IPS-20b (cell line): Measurements from ENCODE around the gene DRP2.
"Not testable (repeated sequence)": the region's sequence is repeated elsewhere in the genome, so short reads cannot be mapped to it uniquely, and the experiment has no call there.

Experiments
- H3K27ac ChIP-seq: one replicate; pipeline ENCODE4 v1.5.1; 2013; ENCODE audit warnings: low read length
- H3K27me3 ChIP-seq: 2 replicates; pipeline ENCODE4 v1.6.1; 2013; ENCODE audit warnings: mild to moderate bottlenecking, low read length, inconsistent platforms; ENCODE audit not compliant: insufficient read depth
- H3K36me3 ChIP-seq: 2 replicates; pipeline ENCODE4 v1.6.1; 2013; ENCODE audit warnings: low read depth, mild to moderate bottlenecking, inconsistent platforms, low read length, moderate library complexity; ENCODE audit not compliant: insufficient read depth
- H3K4me1 ChIP-seq: 2 replicates; pipeline ENCODE4 v1.6.1; 2013; ENCODE audit warnings: mild to moderate bottlenecking, control low read depth, inconsistent platforms, low read length, moderate library complexity; ENCODE audit not compliant: insufficient read depth
- H3K4me3 ChIP-seq: 2 replicates; pipeline ENCODE4 v1.5.1; 2013; ENCODE audit warnings: mild to moderate bottlenecking, low read length, inconsistent platforms
- H3K9ac ChIP-seq: 2 replicates; pipeline ENCODE4 v1.6.1; 2013; ENCODE audit warnings: low read depth, mild to moderate bottlenecking, inconsistent platforms, low read length, moderate library complexity
- H3K9me3 ChIP-seq: 2 replicates; pipeline ENCODE4 v1.6.1; 2013; ENCODE audit warnings: mild to moderate bottlenecking, low read depth, low read length, inconsistent platforms; ENCODE audit not compliant: insufficient read depth

Gene DRP2

GRCh38 chrX:101219116-101219863, at the start of gene DRP2:
Gene DRP2 (plus strand): TSS chrX:101219786. CDS start chrX:101231648, 11,862 bp downstream.
- peak within 1 kb of the TSS; percentile 37; the same call in 1 of the 2 replicates for H3K9ac ChIP-seq
- no peak within 1 kb of the TSS for H3K4me3 ChIP-seq
- H3K27ac ChIP-seq = no peak within 1 kb of the TSS

GRCh38 chrX:101171883-101172400, 47.6 kb upstream of the DRP2 start:
- Histone ChIP-seq H3K27ac (no peak overlapping the region), H3K36me3 (no peaks in the 10 kb centered on the region), H3K9me3 (no peaks in the 10 kb centered on the region), H3K4me3 (no peak overlapping the region), H3K4me1 (no peaks in the 10 kb centered on the region), H3K27me3 (no peaks in the 10 kb centered on the region), H3K9ac (no peak overlapping the region)

More at GRCh38 chrX:101219116-101219863, at the start of gene DRP2:
- no peaks in the 10 kb centered on the region for H3K27me3 ChIP-seq
- H3K36me3 ChIP-seq = no peaks in the 10 kb centered on the region
- no peaks in the 10 kb centered on the region for H3K9me3 ChIP-seq
- H3K4me1 ChIP-seq = no peaks in the 10 kb centered on the region

GRCh38 chrX:101176439-101176838, 43.1 kb upstream of the DRP2 start:
- no peak overlapping the region for H3K9ac ChIP-seq

GRCh38 chrX:101184876-101185275, 34.7 kb upstream of the DRP2 start:
- H3K9me3 ChIP-seq, H3K36me3 ChIP-seq, H3K27me3 ChIP-seq, H3K9ac ChIP-seq, H3K4me1 ChIP-seq, H3K27ac ChIP-seq, H3K4me3 ChIP-seq: not testable (repeated sequence)

More at GRCh38 chrX:101176439-101176838, 43.1 kb upstream of the DRP2 start:
- Histone ChIP-seq H3K9me3 (no peaks in the 10 kb centered on the region), H3K27me3 (no peaks in the 10 kb centered on the region), H3K36me3 (no peaks in the 10 kb centered on the region), H3K4me3 (no peak overlapping the region), H3K27ac (no peak overlapping the region), H3K4me1 (no peaks in the 10 kb centered on the region)

- H3K36me3 ChIP-seq, H3K9me3 ChIP-seq, H3K27ac ChIP-seq, H3K9ac ChIP-seq, H3K4me1 ChIP-seq, H3K4me3 ChIP-seq: not testable (repeated sequence)
- H3K27me3 ChIP-seq = peaks cover 12% of the 10 kb centered on the region
These were observed 31.6 kb upstream of the DRP2 start for GRCh38 chrX:101187961-101188360.

- Histone ChIP-seq H3K4me3 (peak overlapping the region; percentile 54), H3K36me3 (no peaks in the 10 kb centered on the region), H3K27me3 (peaks cover 12% of the 10 kb centered on the region), H3K27ac (no peak overlapping the region), H3K9me3 (no peaks in the 10 kb centered on the region), H3K9ac (no peak overlapping the region; the same call in 1 of the 2 replicates), H3K4me1 (no peaks in the 10 kb centered on the region)
These were observed 28.9 kb upstream of the DRP2 start for GRCh38 chrX:101190736-101191135.

- Histone ChIP-seq H3K9me3 (no peaks in the 10 kb centered on the region), H3K9ac (no peak overlapping the region; the same call in 1 of the 2 replicates), H3K36me3 (no peaks in the 10 kb centered on the region), H3K4me1 (no peaks in the 10 kb centered on the region), H3K27me3 (peaks cover 12% of the 10 kb centered on the region), H3K4me3 (peak overlapping the region; percentile 54), H3K27ac (no peak overlapping the region)
These were observed 28.3 kb upstream of the DRP2 start for GRCh38 chrX:101191217-101191750.

- Histone ChIP-seq H3K9me3 (no peaks in the 10 kb centered on the region), H3K27ac (no peak overlapping the region), H3K36me3 (no peaks in the 10 kb centered on the region), H3K9ac (no peak overlapping the region), H3K4me3 (no peak overlapping the region), H3K4me1 (no peaks in the 10 kb centered on the region), H3K27me3 (peaks cover 7% of the 10 kb centered on the region)
These were observed 24.0 kb upstream of the DRP2 start for GRCh38 chrX:101195442-101196173.

GRCh38 chrX:101203761-101204351, 15.7 kb upstream of the DRP2 start:
- no peaks in the 10 kb centered on the region; the same call in 1 of the 2 replicates for H3K4me1 ChIP-seq
- H3K36me3 ChIP-seq = no peaks in the 10 kb centered on the region
- no peak overlapping the region for H3K4me3 ChIP-seq
- no peak overlapping the region for H3K27ac ChIP-seq
- no peak overlapping the region for H3K9ac ChIP-seq
- no peaks in the 10 kb centered on the region for H3K9me3 ChIP-seq
- no peaks in the 10 kb centered on the region for H3K27me3 ChIP-seq

- H3K27me3 ChIP-seq = no peaks in the 10 kb centered on the region
- no peak overlapping the region for H3K4me3 ChIP-seq
- no peak overlapping the region for H3K9ac ChIP-seq
- H3K4me1 ChIP-seq = peaks cover 5% of the 10 kb centered on the region
- H3K9me3 ChIP-seq = no peaks in the 10 kb centered on the region
- no peaks in the 10 kb centered on the region for H3K36me3 ChIP-seq
- no peak overlapping the region for H3K27ac ChIP-seq
These were observed 13.1 kb upstream of the DRP2 start for GRCh38 chrX:101206471-101206870.

- Histone ChIP-seq H3K9me3 (no peaks in the 10 kb centered on the region), H3K4me3 (no peak overlapping the region)
These were observed 11.3 kb upstream of the DRP2 start for GRCh38 chrX:101208152-101208905.

More at GRCh38 chrX:101208152-101208905, 11.3 kb upstream of the DRP2 start:
- H3K27ac ChIP-seq = no peak overlapping the region
- H3K27me3 ChIP-seq = no peaks in the 10 kb centered on the region
- no peak overlapping the region for H3K9ac ChIP-seq
- peaks cover 5% of the 10 kb centered on the region for H3K4me1 ChIP-seq
- H3K36me3 ChIP-seq = no peaks in the 10 kb centered on the region
